Middle frontal gyrus (tissue), 1 donor: ENCODE measurements around the gene KIF18A.
"Not testable (repeated sequence)": the region's sequence is repeated elsewhere in the genome, so short reads cannot be mapped to it uniquely, and the experiment has no call there.

Experiments used
- DNase-seq: peaks from one replicate; pipeline ENCODE4 v3.0.0-alpha.2; 2015; ENCODE audit warnings: low spot score; ENCODE audit errors: extremely low spot score

KIF18A gene

DNA sequence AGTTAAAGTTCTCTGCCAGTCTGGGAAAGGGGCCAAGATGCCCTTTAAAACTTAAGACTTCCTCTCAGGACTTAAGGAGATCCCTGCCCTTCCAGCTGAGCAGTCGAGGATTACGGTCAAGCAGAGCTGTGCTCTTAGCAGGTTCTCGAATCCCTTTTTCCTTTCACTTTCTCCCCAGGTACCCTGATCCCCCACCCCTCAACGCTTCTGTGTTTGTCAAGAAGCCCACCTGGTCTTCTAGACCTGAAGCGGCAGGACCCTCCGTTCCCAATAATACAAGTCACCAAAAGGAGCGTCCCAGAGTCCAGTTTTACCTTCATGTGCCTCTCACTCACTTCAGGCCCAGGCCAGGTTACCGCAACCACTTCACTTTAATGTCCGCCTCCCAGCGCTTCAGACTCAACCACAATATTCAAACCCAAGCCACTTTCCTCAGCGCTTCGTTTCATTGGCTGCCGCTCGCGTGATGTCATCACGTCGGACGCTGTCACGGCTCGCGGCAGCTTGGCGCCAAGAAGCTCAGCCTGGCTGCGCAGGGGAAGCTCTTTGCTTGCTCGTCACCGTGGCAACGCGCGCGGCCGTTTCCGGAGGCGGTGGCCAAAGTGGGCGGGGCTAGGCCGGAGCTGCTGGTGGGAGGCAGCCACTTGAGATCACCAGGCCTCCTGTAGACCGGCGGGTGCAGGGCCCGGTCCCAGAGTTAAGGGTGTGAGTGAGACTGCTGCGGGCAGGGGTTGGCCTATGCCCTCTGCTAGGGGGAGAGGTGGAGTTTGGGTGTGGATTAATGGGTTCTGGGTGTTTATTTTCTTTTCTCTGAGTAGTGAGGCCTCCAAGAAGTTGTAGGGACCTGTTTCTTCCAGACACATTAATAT, at the start of gene KIF18A, which contains the start of gene METTL15:
Gene KIF18A (minus strand): TSS at position 407 of the 869 bp plus-strand sequence. CDS start 10,209 bp downstream, outside the sequence.
Gene METTL15 (plus strand): TSS at position 639 of the 869 bp plus-strand sequence. CDS start 4,947 bp downstream, outside the sequence.
- DNase-seq, result peak; percentile 96

DNA sequence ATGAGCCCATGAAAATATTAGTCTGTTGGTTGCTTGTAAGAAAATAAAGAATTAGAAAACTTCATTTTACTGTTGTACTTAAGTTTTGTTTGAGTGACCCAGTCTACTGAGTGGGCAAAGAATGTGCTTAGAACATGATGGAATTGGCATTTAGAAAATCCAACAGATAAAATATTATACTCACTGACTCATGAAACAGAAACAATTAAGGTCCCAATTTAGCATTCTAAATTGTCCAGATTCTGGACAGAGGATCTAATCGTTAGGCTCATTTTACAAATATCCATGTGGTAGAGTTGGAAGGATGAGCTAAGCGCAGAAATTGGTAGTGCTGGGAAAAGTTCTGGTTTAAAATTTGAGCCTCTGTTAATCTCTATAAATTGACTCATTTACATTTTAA, 45.6 kb upstream of the KIF18A start:
- DNase-seq, result no peak

DNA sequence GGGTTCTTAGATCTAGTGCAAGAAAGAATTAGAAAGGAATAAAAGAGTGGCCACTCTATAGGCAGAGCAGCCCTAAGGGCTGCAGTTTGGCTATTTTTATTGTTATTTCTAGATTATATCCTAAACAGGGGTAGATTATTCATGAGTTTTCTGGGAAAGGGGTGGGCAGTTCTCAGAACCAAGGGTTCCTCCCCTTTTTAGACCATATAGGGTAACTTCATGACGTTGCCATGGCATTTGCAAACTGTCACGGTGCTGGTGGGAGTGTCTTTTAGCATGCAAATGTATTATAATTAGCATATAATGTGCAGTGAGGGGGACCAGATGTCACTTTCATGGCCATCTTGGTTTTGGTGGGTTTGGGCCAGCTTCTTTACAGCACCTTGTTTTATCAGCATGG, 44.8 kb upstream of the KIF18A start:
- no peak for DNase-seq

DNA sequence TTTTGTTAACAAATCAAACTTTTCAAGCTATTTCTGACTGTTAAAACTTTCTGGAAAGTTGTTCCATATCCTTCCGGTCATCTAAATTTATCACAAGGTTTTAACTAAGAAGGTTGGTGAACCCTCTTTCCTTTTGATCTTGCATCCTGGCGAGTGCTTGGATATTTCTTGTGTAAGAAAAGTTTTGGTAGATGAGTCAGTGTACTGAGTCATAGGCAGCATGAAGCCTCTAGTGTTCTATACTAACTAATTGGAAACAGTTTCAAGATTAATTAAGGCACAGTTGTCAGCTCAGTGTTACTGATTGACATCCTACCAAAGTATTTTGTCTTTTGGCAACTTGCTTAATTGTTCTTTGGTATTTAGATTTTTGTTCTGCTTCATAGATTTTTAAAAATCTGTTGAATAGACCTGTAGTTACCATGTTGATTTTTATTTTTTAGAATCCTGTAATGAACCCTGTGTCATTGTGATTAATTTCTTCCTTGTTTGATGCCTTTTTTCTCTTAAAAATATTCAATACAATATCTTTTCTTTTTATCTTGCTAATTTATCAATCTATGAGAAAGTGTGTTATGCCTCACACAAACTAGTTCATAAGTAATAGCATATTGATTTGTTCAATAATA, 38.3 kb upstream of the KIF18A start:
- no peak for DNase-seq

DNA sequence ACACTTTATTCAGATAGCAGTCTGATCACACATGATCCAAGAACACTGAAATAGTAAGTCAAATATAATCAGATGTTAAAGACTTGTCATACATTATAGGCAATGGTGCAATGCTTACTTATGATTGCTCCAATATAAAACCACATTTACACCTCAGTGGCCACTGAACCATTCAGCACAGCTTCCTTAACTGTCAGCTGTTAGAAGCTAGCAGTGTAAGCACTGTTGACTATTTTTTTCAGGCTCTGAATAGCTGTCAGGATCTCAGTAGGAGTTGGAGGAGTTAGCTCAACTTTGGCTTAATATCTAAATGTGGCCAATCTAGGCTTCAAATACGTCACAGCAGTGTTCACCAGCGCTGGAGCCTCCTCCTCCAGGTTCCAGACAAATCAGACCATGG, 36.9 kb upstream of the KIF18A start:
- no peak for DNase-seq

DNA sequence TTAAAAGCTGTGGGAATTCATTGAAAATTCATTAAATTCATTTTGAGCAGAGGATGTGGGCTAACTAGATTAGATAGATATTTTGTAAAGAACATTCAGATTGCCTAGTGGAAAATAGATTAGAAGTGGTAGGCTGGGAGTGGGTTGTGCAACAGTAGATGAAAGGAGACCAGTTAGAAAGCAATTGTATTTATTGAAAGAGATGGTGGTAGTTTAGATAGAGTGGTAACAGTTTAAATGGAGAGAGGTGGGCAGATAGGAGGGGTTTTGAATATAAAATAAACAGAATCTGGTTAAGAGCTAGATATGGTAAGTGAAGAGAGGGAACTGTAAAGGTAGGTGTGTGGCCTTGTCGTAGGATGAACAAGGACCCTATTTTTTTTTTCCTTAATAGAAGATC, 34.8 kb upstream of the KIF18A start:
- DNase-seq, result no peak

DNA sequence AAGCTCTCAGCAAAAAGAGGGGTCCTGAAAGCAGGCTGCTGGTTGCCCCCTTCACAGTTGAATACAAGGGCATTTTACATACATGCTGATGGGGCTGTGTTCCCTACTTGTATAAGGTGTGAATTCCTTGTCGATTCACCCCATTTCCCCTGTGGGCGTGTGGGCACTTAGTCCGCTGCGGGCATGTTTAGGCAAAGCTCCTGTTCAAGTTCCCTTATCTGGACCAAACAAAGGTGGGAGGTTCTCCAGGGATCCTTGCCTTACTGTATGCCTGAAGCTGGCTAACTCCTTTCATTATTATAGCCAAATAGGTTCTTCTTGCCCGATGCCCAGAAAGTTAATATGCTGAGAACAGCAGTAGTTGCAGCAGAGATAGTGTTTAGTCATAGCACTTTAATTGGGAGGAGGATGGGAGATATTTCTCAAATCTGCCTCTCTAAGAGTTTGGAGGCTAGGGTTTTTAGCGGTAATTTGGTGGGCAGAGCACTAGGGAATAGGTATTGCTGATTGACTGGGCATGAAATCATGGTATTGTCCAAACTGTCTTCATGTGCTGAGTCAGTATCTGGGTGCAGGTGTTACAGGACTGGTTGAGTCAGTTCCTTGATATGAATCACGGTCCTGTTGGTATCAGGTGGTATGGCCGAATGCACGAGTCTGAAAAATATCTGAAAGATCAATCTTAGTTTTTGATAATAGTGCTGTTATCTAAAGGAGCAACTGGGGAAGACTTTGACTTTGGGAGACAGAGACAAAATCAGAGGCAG, 32.9 kb upstream of the KIF18A start:
- DNase-seq, result no peak

DNA sequence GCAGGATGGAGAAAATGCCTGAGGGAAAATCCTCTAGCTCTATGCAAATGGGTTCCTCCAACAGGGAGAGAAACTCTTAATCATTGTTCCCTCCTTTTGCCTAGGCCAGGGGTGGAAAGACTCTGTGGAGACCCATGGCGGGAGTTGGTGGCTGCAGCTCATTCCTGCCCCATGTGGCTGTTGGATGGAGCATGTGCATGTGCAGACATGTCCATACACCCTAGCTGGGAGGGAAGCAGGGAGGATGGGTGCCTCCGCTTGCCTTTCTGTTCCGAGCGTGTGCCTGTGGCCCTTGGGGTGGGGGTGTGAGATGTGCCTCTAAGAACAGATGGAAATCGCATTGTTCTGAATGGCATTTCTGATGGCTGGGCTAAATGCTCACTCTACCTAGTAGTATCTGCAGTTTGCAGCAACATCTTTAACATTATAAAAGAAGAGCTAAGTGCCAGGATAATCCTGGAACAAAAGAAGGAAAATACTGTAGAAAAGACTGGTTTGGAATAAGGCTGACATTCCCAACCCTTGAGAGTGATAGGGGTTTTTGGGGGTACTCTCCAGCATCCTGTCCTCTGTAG, 32.0 kb upstream of the KIF18A start:
- no peak for DNase-seq

DNA sequence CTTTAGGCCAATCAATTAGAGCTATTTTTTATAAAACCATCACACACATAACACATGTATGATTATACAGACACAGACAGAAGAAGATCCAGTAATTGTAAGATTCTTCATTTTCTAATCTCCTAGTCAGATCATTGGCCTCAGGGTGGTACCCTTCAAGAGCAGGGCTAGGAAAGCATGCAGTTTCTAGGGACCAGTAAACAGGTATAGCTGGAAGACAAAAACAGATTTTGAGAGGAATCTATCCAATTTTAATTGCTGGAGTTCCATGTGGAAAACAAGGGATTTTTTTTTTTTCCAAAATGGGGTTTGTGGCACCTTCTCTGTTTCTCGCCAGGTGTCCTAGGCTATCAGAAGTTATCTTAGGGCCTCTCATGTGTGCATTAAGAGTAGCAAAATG, 29.9 kb upstream of the KIF18A start:
- no peak for DNase-seq

DNA sequence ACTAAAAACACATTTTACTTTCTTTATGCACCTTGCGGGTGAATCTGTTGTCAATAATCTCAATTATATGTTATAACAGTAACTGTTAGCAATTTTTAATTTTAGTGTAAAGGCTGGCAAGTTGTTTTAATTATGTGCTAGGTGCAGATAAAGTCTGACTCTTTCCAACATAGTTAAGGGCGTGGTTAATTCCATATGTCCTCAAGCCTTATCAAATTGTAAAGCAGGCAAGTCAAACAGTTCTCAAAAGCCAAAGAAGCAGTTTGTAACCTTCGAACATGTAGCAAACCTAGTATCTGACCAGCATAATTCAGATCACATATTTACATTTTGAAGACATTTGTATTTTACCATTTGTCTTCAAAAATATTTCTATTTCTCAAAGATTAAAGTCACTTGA, 29.4 kb upstream of the KIF18A start:
- DNase-seq, result no peak

DNA sequence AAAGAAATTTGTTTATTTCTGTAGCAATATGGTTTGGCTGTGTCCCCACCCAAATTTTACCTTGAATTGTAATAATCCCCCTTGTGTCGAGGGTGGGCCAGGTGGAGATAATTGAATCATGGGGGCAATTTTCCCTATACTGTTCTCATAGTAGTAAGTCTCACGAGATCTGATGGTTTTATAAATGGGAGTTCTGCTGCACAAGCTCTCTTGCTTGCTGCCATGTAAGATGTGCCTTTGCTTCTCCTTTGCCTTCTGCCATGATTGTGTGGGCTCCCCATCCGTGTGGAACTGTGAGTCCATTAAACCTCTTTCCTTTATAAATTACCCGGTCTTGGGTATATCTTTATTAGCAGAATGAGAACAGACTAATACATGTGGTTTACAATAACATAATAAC, 28.2 kb upstream of the KIF18A start:
- not testable (repeated sequence) for DNase-seq

DNA sequence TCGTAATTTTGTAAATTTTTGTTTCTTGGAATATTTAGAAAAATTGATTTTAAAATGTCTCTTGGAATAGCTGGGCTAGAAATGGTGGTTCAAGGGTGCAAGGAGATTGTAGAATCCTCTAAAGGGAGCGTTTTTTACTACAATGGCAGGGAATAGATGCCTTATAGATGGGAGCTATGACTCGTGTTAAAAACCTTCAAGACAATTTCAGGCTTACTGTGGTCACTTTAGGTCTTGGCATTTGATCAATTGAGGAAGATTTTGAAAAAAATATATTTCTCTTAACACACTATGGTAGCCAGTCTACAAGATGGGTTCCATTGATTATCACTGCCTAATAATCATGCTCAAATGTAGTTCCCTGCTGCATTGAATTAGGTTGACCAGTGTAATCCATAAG, 25.2 kb upstream of the KIF18A start:
- DNase-seq, result no peak

DNA sequence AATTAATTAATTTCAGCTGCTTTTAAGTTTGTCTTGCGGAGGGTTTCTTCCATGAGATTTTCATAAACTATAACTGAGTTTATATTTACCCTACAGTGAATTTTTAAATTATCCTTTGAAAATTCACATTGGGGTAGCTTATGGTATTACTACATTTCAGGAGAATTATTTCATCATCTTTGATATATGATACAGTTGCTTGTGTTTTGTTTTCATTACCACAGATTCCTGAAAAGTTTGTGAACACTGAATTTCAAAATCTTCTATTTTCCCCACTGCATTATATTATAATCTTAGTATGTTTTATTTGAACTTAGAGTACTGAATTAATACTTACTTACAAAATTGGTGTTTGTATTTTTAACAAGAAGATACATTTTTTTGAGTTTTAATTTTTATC, 24.6 kb upstream of the KIF18A start:
- no peak for DNase-seq

DNA sequence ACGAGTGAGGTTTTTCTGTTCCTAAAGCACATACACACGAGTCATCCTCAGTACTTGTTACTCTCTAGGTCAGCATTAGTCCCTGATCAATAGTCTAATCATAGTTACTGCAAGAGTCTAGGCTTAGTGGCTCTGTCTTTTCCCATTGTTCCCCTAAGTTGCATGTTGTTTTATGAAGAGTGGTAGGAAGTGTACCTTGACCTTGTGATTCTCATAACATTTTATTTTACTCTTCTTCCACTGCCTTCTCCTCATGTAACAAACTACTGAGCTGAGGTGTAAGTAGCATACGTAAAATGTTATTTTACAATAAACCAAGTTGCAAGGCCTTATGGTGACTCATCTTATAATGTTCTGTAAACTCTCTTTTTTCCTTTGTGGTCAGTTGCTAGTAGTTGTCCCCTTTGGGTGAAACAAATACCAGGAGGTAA, 15.2 kb upstream of the KIF18A start:
- no peak for DNase-seq

DNA sequence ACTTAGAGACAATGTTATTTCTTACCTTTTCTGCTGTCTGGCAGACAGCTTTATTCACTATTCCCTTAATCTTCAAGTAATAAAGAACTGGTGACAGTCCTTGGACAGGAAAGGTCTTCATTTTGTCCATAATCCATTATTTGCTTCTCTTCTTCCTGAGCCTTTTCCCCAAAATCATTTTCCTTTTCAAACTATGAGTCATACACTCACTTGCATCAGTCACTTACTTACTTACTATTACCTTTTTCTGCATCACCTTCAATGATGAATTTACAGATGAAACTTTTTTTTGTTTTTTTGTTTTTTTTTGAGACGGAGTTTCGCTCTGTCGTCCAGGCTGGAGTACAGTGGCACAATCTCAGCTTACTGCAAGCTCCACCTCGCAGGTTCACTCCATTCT, 9.8 kb upstream of the KIF18A start:
- DNase-seq, result no peak

DNA sequence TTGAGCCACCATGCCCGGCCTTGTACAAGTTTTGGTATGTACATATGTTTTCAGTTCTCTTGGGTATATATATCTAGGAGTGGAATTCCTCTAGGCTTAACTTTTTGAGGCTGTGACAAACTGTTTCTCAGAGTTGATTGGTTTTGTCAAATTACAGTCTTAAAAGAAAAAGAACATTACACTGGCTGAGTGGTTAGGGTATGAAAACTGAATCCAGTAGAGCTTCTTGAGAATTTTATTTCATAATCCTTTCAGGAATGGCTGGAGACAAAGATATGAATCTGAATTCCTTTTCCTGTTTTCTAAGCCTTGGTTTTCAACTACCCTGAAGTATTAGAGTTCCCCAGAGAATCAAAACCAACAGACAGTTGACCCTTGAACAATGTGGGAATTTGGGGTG, 6.8 kb upstream of the KIF18A start:
- no peak for DNase-seq

DNA sequence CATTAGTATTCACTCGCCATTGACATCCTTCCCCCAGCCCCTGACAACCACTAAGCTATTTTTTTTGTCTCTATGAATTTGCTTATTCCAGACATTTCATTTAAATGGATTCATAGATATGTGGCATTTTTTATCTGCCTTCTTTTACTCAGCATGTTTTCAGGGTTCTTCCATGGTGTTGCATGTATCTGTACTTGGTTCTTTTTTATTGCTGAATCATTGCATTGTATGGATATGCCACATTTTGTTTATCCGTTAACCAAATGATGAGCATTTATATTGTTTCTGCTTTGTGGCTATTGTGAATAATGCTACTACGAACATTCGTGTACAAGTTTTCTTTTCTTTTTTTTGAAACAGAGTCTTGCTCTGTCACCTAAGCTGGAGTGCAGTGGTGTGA, 6.2 kb upstream of the KIF18A start:
- no peak for DNase-seq

DNA sequence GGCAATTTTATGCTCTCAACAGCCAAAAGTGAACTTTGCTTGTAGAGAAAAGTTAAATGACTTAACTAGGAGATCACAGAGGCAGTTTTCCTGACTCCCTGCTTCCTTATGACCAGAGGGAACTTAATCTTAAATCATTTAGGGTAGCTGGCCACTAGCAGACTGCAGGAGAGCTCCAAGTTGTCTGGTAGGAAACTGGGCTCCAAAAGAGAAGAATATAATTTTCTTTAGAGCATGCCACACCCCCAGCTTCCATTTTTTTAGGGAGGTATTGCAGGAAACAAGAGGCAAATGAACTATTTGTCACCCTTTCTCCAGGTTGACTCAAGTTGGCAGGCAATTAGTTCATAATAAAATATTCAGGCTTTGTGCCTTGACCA, 2.9 kb upstream of the KIF18A start:
- no peak for DNase-seq

DNA sequence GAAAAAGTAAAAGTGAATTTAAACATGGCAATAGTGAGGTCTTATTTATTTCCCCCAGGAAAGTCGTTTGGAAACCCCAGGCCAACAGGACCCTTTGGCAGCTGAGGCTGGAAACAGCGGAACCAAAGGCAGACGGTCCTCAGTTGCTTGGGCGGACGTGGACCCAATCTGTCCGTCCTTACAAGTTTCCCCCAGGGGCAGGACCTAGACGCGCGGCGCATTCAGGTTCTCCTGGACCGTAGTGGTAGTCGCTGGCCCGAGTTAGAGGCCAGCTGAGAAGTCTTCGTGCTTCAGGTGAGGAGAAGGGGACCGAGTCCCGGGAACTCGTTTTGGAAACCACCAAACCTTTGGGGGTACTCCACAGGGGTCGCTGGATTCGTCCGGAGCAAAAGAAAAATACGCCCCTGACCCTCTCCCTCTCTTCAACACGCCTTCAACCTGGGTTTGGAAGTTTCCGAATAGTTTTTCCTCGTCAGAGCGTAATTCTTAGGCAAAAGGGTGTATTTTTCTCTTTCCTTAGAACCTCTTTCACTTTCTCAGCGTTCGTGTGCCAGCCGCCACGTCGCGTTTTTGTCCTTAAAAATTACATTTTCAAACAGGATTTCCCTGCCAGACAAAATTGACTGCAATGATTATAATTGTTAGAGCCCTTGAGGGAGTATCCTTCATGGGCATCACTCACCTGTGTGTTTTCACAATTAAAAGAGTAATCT, 2.3 kb upstream of the KIF18A start:
- peak; percentile 41 for DNase-seq

DNA sequence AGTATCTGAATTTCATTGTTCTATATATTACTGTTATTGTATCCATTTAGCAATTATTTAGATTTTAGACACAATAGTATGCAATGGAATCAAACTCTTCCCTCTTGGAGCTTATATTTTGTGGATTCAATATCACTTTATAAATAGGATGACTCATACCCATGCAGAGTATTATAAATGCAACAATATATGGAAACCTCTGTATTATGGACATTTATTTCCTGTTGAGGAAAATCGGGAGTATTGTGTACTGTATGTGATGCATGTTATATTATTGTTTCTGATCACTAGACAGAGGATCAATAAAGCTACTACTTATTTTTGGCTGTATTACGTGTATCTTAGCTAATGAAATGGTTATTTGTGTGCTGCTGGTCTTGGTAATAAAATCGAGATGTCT, 1.0 kb upstream of the KIF18A start:
- no peak for DNase-seq

DNA sequence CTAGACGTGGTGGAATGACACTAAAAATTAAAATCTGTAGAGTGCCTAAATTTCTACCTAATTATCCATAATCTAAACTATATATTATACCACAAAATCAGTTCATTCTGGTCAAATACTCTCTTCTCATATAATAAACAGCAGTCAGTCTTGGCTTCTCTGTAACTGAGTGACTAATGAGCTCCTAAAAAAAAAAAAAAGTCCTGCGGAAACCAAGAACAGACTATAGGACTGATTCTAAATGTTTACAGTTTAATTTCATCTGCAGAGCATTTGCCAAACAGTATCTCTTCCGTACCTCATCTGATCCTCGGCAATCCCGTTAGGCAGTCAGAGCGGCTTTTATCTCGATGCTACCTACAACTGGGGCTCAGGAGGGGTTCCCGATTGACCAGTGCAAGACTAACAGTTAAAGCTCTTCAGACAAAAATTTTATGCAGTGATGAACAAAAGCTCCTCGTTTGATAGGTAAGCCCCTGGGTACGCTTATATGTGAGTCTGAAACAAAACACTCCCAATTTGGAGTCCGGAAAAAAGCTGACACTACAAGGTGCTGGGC, 686 bp downstream of the KIF18A start:
- DNase-seq, result no peak
